Measurements from ENCODE around the gene PIK3C2G. TPM values are rescaled to one million over a fixed set of nuclear protein-coding genes. Genes with fewer than 3 reads are reported as not detected.
A peak's percentile ranks its signal among the peaks of the same experiment; 100 is the strongest.
"Not testable (repeated sequence)": the region's sequence is repeated elsewhere in the genome, so short reads cannot be mapped to it uniquely, and the experiment has no call there.

PIK3C2G gene
- polyA plus RNA-seq, 4 donors, result 0.52 to 6.8 (median 2.7) TPM

DNA sequence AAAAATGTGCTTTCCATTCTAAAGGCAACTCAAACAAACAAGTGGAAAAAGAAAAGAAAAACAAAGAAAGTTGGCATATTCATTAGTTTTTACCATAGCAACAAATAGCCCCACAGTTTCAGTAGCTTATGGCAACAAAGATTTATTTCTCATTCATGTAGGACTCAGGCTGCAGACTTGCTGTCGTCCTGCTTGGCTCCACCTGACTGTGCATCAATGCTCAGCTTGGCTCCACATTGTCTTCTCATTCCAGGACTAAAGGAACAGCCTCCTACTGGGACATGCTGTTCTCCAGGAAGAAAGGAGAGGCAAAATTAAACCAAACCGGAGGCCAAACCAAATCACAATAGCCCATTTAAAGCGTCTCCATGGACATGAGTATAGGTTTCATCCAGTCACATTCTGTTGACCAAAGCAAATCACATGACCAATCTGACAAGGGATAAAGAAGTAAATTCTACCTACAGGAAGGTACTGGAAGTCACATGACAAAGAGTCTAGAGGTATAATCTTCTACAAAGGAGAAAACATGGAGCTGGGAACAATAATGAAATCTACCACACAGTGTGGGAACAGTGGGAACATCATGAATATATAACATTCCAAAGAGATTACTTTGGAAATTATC is 222.5 kb downstream of the PIK3C2G start:
- no peaks in the 10 kb centered on the region for H3K27me3 ChIP-seq (ENCODE audit: control insufficient read depth in 3 of 3, insufficient read depth in 3 of 3, low read length in 3 of 3)
- no peaks in the 10 kb centered on the region for H3K9me3 ChIP-seq (ENCODE audit: control insufficient read depth in 2 of 2, insufficient read depth in 1 of 2, low read depth in 1 of 2, low read length in 1 of 2)
- H3K27ac ChIP-seq (ENCODE audit: low read depth in 1 of 3, low read length in 2 of 3), result no peak overlapping the region
- no peaks in the 10 kb centered on the region for H3K4me1 ChIP-seq (ENCODE audit: control insufficient read depth in 3 of 3, insufficient read depth in 2 of 3, low read depth in 1 of 3, low read length in 2 of 3)
- no peak overlapping the region for H3K4me3 ChIP-seq (ENCODE audit: low read depth in 1 of 3, low read length in 3 of 3)
- H3K36me3 ChIP-seq (ENCODE audit: control insufficient read depth in 3 of 3, insufficient read depth in 2 of 3, low read depth in 1 of 3, low read length in 3 of 3), result no peaks in the 10 kb centered on the region
- DNase-seq, result no peak
- 82 to 89% (median 85%) methylated on average over 3 of the region's 3 CpGs for WGBS, 3 donors
- FAIRE-seq, result no peak

DNA sequence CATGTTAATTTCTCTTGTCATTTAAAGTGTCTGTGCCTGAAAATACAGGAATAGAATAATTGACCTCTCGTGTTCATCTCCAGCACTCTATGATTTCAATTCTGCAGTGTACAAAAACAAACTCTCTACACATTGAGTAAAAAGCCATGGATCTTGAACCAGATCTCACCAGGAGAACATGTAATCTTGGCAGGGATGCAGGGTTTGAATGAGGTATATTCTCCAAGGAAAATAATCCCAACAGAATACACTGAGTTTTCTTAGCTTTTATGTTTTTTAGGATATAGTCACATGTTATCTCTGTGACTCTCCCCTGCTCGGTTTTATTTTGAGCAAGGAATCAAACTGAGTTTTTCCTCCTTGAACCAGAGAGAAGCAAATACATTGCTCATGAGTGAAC is 224.7 kb downstream of the PIK3C2G start:
- Histone ChIP-seq H3K27me3 (ENCODE audit: control insufficient read depth in 3 of 3, insufficient read depth in 3 of 3, low read length in 3 of 3) (no peaks in the 10 kb centered on the region), H3K4me1 (ENCODE audit: control insufficient read depth in 3 of 3, insufficient read depth in 2 of 3, low read depth in 1 of 3, low read length in 2 of 3) (no peaks in the 10 kb centered on the region), H3K9me3 (ENCODE audit: control insufficient read depth in 2 of 2, insufficient read depth in 1 of 2, low read depth in 1 of 2, low read length in 1 of 2) (no peaks in the 10 kb centered on the region), H3K36me3 (ENCODE audit: control insufficient read depth in 3 of 3, insufficient read depth in 2 of 3, low read depth in 1 of 3, low read length in 3 of 3) (no peaks in the 10 kb centered on the region), H3K27ac (ENCODE audit: low read depth in 1 of 3, low read length in 2 of 3) (no peak overlapping the region), H3K4me3 (ENCODE audit: low read depth in 1 of 3, low read length in 3 of 3) (no peak overlapping the region)
- 72 to 78% (median 78%) methylated on average over 2 of the region's 2 CpGs for WGBS, 3 donors
- no peak for DNase-seq
- no peak for FAIRE-seq

DNA sequence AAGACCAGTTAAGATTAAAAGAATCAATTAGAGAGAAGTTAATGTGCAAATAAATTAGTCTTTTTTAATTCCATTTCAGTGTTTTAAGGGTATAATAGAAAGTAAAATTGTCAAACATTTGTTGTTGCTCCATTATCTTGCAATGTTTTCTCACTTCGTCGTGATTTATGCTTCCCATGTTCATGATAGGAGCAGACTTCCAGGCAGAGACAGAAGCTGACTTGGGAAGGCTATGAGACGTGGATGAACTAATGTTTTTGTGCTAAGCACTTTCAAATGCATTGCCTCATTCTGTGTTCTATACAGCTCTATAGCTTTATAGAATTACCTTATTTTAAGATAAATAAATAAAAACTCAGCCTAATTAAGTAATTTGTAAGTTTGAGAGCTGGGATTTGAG is 226.2 kb downstream of the PIK3C2G start:
- WGBS, 3 donors, result 79 to 87% (median 83%) methylated on average over 3 of the region's 3 CpGs
- H3K27me3 ChIP-seq (ENCODE audit: control insufficient read depth in 3 of 3, insufficient read depth in 3 of 3, low read length in 3 of 3), result no peaks in the 10 kb centered on the region
- no peak overlapping the region for H3K4me3 ChIP-seq (ENCODE audit: low read depth in 1 of 3, low read length in 3 of 3)
- H3K36me3 ChIP-seq (ENCODE audit: control insufficient read depth in 3 of 3, insufficient read depth in 2 of 3, low read depth in 1 of 3, low read length in 3 of 3), result no peaks in the 10 kb centered on the region
- no peak for FAIRE-seq
- no peaks in the 10 kb centered on the region for H3K9me3 ChIP-seq (ENCODE audit: control insufficient read depth in 2 of 2, insufficient read depth in 1 of 2, low read depth in 1 of 2, low read length in 1 of 2)
- H3K4me1 ChIP-seq (ENCODE audit: control insufficient read depth in 3 of 3, insufficient read depth in 2 of 3, low read depth in 1 of 3, low read length in 2 of 3), result no peaks in the 10 kb centered on the region
- no peak overlapping the region for H3K27ac ChIP-seq (ENCODE audit: low read depth in 1 of 3, low read length in 2 of 3)
- no peak for DNase-seq

DNA sequence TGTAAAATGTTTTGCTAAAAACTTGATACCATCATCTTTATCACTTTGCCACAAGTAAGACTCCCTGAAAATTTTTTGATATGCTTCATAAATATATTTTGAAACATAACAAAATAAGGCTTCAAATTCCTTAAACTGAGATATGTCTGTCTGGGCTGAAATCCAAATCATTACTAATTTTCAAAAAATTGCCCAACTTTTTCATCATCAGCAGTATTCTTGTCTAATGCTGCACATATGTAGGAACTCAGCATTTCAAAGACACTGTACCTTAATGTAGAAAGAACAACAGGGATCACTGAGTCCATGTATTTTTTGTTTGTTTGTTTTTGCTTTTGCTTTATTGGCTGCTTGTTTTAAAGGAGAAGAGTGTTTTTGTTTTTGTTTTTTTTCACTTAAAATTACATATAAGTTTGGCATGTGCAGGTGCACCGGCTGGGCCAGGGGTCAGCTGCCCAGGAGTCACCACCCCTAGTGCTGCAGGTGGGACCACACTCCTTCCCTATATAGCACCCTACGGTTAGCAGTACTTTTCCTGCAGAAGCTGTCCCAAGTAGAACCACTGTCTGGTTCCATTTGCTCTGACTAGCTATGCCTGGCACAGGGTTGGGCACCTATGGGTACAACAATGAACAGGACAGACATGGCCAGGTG is 231.2 kb downstream of the PIK3C2G start:
- Histone ChIP-seq H3K4me1 (ENCODE audit: control insufficient read depth in 3 of 3, insufficient read depth in 2 of 3, low read depth in 1 of 3, low read length in 2 of 3) (no peaks in the 10 kb centered on the region), H3K27ac (ENCODE audit: low read depth in 1 of 3, low read length in 2 of 3) (no peak overlapping the region), H3K4me3 (ENCODE audit: low read depth in 1 of 3, low read length in 3 of 3) (no peak overlapping the region), H3K9me3 (ENCODE audit: control insufficient read depth in 2 of 2, insufficient read depth in 1 of 2, low read depth in 1 of 2, low read length in 1 of 2) (no peaks in the 10 kb centered on the region), H3K36me3 (ENCODE audit: control insufficient read depth in 3 of 3, insufficient read depth in 2 of 3, low read depth in 1 of 3, low read length in 3 of 3) (no peaks in the 10 kb centered on the region), H3K27me3 (ENCODE audit: control insufficient read depth in 3 of 3, insufficient read depth in 3 of 3, low read length in 3 of 3) (no peaks in the 10 kb centered on the region)
- no peak for FAIRE-seq
- DNase-seq, result no peak
- 90 to 95% (median 92%) methylated on average over 2 of the region's 2 CpGs for WGBS, 3 donors

DNA sequence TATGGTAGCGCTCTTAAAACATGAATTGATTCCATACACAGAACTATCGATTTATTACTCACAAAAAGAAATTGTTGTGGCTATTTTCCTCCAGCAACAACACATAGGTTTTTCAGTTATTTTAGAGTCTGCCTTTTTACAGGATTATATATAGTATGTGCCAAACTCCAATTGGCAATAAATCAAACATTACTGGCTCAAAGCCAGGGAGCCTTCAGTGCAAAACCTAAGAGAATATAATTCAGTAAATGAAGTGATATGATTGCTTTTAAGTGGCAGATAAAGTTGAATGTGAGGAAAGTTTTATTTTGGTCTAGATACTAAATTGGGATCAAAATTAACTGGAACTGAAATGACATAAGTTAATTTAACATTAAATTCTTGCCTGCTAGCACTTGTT is 234.8 kb downstream of the PIK3C2G start:
- DNase-seq, result peak in 1 of 2 donors; percentile 39
- no peaks in the 10 kb centered on the region for H3K4me1 ChIP-seq (ENCODE audit: control insufficient read depth in 3 of 3, insufficient read depth in 2 of 3, low read depth in 1 of 3, low read length in 2 of 3)
- no peak for FAIRE-seq
- no peaks in the 10 kb centered on the region for H3K9me3 ChIP-seq (ENCODE audit: control insufficient read depth in 2 of 2, insufficient read depth in 1 of 2, low read depth in 1 of 2, low read length in 1 of 2)
- H3K4me3 ChIP-seq (ENCODE audit: low read depth in 1 of 3, low read length in 3 of 3), result no peak overlapping the region
- H3K27me3 ChIP-seq (ENCODE audit: control insufficient read depth in 3 of 3, insufficient read depth in 3 of 3, low read length in 3 of 3), result no peaks in the 10 kb centered on the region
- 62 to 78% (median 63%) methylated on average over 2 of the region's 2 CpGs for WGBS, 3 donors
- H3K36me3 ChIP-seq (ENCODE audit: control insufficient read depth in 3 of 3, insufficient read depth in 2 of 3, low read depth in 1 of 3, low read length in 3 of 3), result no peaks in the 10 kb centered on the region
- no peak overlapping the region for H3K27ac ChIP-seq (ENCODE audit: low read depth in 1 of 3, low read length in 2 of 3)

DNA sequence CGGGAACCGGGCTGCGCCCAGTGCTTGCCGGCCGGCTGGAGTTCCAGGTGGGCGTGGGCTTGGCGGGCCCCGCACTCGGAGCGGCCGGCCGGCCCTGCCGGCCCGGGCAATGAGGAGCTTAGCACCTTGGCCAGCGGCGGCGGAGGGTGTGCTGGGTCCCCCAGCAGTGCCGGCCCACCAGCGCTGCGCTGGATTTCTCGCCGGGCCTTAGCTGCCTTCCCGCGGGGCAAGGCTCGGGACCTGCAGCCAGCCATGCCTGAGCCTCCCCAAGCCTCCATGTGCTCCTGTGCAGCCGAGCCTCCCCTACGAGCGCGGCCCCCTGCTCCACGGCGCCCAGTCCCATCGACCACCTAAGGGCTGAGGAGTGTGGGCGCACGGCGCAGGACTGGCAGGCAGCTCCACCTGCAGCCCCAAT is 238.8 kb downstream of the PIK3C2G start:
- not testable (repeated sequence) for H3K9me3 ChIP-seq (ENCODE audit: control insufficient read depth in 2 of 2, insufficient read depth in 1 of 2, low read depth in 1 of 2, low read length in 1 of 2); H3K27me3 ChIP-seq (ENCODE audit: control insufficient read depth in 3 of 3, insufficient read depth in 3 of 3, low read length in 3 of 3); H3K36me3 ChIP-seq (ENCODE audit: control insufficient read depth in 3 of 3, insufficient read depth in 2 of 3, low read depth in 1 of 3, low read length in 3 of 3); H3K27ac ChIP-seq (ENCODE audit: low read depth in 1 of 3, low read length in 2 of 3); DNase-seq; FAIRE-seq; H3K4me3 ChIP-seq (ENCODE audit: low read depth in 1 of 3, low read length in 3 of 3)
- H3K4me1 ChIP-seq (ENCODE audit: control insufficient read depth in 3 of 3, insufficient read depth in 2 of 3, low read depth in 1 of 3, low read length in 2 of 3), result peaks cover 0 to 11% (median 0%) of the 10 kb centered on the region in 3 donors
- whole genome bisulfite sequencing, 3 donors, result 96 to 97% (median 97%) methylated on average over 27 to 35 of the region's 35 CpGs

DNA sequence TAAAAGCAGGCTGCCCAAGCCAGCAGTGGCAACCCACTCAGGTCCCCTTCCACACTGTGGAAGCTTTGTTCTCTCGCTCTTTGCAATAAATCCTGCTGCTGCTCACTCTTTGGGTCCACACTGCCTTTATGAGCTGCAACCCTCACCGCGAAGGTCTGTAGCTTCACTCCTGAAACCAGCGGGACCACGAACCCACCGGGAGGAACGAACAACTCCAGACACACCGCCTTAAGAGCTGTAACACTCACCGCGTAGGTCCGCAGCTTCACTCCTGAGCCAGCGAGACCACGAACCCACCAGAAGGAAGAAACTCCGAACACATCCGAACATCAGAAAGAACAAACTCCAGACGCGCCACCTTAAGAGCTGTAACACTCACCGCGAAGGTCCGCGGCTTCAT is 239.4 kb downstream of the PIK3C2G start:
- not testable (repeated sequence) for H3K9me3 ChIP-seq (ENCODE audit: control insufficient read depth in 2 of 2, insufficient read depth in 1 of 2, low read depth in 1 of 2, low read length in 1 of 2); H3K27ac ChIP-seq (ENCODE audit: low read depth in 1 of 3, low read length in 2 of 3); H3K27me3 ChIP-seq (ENCODE audit: control insufficient read depth in 3 of 3, insufficient read depth in 3 of 3, low read length in 3 of 3); FAIRE-seq; H3K4me3 ChIP-seq (ENCODE audit: low read depth in 1 of 3, low read length in 3 of 3); H3K36me3 ChIP-seq (ENCODE audit: control insufficient read depth in 3 of 3, insufficient read depth in 2 of 3, low read depth in 1 of 3, low read length in 3 of 3); DNase-seq
- H3K4me1 ChIP-seq (ENCODE audit: control insufficient read depth in 3 of 3, insufficient read depth in 2 of 3, low read depth in 1 of 3, low read length in 2 of 3), result peaks cover 0 to 15% (median 0%) of the 10 kb centered on the region in 3 donors
- 96 to 98% (median 97%) methylated on average over 21 of the region's 21 CpGs for WGBS, 3 donors

DNA sequence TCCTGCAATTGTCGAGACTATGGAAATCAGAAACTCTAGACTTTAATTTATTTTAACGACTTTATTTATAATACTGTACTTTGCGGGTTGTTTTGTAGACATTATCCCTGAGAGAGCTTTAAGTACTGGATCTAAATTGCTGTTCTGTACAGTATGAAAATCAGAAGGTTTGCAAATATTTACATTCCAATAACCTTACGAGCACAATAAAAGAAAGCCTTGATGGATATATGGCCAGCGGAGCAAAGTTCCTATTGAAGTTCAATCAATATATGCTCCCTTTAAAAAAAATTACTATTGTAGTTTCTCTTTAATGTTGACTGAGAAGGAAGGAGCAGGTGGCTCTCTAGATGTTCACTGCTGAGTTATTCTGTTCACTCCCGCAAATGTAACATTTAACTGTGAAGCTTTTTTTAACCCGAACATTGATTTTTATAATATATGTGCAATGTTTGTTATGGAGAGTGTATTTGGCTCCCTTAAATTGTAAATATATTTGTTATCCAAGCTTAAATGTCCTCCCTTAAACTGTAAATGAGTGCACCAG is 241.2 kb downstream of the PIK3C2G start:
- no peak overlapping the region for H3K4me3 ChIP-seq (ENCODE audit: low read depth in 1 of 3, low read length in 3 of 3)
- H3K27me3 ChIP-seq (ENCODE audit: control insufficient read depth in 3 of 3, insufficient read depth in 3 of 3, low read length in 3 of 3), result no peaks in the 10 kb centered on the region
- DNase-seq (peak; percentile 60 to 71), FAIRE-seq (no peak)
- no peak overlapping the region for H3K27ac ChIP-seq (ENCODE audit: low read depth in 1 of 3, low read length in 2 of 3)
- WGBS, 3 donors, result 9 to 42% (median 30%) methylated on average over 7 of the region's 7 CpGs
- peaks cover 0 to 15% (median 0%) of the 10 kb centered on the region in 3 donors for H3K4me1 ChIP-seq (ENCODE audit: control insufficient read depth in 3 of 3, insufficient read depth in 2 of 3, low read depth in 1 of 3, low read length in 2 of 3)
- H3K9me3 ChIP-seq (ENCODE audit: control insufficient read depth in 2 of 2, insufficient read depth in 1 of 2, low read depth in 1 of 2, low read length in 1 of 2), result no peaks in the 10 kb centered on the region
- no peaks in the 10 kb centered on the region for H3K36me3 ChIP-seq (ENCODE audit: control insufficient read depth in 3 of 3, insufficient read depth in 2 of 3, low read depth in 1 of 3, low read length in 3 of 3)
